NOMO-1 (cell line): Measurements from ENCODE around the gene CFAP20DC.

Experiments used
- DNase-seq, 2 experiments: peaks; one replicate each; lab custom pipeline; 2025; ENCODE audit not compliant: unreplicated experiment in 2 of 2; lab: John Stamatoyannopoulos, UW

CFAP20DC gene

DNA sequence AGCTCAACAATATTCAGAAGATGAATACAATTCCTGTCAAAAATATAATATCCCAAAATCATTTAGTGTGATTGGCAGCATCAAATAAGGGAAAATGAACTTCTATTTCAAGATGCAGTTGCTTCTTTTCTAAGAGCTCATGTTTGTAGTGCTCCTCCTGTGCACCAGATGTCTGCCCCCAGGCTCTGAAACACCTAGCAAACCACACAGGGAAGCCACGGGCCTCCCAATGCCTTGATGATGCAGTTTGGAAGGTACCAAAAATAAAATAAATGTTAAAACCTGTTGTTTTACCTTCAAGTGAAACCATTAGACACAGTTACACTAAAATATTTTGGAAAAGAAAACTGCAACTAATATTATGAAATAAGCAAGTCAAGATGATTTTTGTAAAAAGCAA lies 22.2 kb downstream of the CFAP20DC start:
- DNase-seq = no peak

DNA sequence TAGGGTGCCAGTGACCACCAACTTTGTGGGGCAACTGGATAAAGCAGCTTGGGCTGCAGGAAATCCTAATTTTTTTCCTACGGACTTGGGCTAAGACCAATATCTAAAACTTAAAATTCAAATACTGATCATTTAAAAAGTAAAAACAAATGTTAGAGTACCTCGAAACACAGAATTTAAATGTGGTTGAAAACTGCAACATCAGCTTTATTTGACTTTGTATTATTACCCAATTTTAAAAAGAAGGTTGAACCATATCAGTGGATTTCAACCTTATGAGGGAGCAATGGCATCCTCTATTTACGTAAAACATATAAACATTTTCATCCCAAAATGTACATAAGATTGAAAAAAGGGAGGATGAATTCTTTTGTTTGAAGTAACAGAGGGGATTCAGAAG lies 26.2 kb downstream of the CFAP20DC start:
- no peak for DNase-seq

DNA sequence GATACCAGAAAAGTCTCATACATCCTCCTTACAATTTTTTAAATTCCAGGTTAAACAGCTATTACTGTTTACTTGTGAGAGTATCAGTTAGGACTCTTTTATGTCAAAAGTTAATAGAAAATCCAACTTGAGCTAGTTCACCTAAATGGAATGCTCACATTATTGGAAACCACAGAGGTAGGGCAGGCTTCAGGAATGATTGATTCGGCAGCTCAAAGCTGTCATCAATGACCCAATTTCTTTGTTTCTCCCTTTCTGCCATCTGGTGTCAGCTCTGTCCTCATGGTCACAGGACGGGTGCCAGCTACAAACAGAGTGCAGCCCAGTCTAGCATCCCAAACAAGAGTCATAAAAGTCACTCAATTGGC lies 32.2 kb downstream of the CFAP20DC start:
- no peak for DNase-seq

DNA sequence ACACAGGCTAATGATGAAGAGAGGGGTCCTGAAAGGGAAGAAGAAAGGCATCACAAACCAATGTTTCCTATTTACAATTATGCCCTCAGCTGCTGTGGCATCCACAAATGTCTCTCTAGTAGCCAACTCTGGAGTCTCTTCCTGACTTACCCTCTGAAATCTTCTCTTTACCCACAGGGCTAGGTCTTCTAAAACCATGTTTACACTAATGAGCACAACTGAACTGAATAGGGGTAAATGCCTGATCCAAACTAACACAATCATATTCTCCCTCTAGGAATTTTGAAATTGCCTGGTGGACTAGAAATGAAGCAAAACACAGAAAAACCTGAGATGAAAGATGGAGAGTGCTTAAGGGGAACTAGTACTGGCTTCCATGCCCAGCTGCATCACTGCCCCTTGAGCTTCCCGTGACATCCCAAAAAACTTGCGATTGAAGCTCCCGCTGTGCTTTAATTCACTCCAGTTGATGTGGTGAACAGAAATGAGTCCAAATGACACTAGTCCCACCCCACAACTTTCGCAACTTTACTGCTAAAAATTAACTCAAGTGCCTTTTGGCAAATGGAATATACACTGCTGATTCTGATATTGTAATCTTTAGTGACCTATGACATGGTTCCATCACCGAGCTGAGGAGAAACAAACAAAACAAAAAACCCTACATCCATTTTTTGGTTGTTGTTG lies 32.8 kb downstream of the CFAP20DC start:
- no peak for DNase-seq

DNA sequence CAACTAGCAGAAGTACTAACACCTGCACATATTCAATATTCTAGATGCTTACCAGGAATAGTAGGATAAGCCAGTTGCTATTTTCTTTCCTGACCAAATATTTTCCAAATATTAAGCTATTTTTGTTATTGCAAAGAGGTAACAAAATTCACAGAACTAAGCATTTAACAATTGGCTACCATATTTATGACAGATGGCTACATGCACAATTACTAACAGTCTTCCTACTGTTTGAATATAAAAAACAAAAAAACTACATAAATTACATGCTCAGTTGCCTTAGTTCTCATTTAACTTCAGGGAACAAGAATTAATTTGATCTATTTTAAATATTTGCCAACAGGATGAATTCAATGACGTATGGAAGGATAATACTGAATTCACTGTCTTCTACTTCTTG lies 36.2 kb downstream of the CFAP20DC start:
- DNase-seq = no peak

DNA sequence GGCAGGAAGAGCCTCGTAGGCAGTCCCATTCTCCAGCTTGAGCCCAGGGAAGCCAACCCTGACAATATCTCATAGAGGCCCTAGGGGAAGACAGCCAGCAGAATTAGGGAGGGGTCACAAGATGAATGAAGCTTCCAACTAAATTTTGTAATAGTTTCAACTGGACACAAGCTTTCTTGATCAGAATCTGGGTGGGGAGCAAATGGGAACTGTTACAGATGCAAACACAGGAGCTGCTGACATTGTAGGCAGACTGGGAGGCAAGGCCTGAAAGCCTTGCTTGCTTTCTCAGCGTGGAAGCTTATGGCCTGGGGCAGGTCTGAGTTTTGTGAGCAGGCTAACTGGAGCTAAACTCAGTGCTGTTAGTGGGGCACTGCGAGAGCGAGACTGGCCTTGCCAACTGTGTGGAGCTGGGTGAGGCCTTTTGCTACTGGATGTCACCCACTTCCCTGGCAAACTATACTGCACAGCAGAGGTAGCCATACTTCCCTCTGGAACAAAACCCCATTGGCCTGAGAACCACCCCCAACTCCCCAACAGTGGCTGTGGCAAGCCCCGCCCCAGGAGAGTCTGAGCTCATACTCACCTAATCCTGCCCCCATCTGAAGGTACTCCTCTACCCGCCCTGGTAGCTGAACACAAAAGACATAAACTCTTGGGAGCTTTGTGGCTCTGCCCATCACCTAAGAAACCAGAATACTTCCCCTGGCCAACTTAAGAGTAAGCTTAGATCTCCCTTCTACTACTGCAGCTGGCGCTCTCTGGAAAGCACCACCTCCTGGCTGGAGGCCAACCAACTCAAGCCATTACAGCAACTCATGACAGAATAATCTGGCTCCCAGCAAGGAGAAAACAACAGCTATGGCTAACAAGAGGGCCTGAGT lies 42.9 kb downstream of the CFAP20DC start:
- DNase-seq = no peak

DNA sequence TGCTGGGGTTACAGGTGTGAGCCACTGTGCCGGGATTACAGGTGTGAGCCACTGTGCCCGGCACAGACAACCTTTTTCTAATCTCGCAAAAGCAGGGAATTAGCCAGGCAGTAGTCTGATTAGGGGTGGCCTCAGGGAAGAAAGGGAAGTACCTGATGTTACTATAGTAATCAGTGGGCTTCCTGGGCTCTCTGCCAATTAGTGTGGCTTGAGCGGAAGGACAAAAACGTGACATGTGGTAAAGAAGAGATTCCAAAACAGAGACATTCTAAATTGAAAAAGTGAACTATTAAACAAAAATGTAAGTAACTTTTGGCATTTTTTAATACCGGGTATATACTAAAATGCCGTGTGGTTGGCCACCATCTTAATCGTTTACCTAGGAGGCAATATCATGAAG lies 48.1 kb downstream of the CFAP20DC start:
- peak; percentile 1 to 2 for DNase-seq

DNA sequence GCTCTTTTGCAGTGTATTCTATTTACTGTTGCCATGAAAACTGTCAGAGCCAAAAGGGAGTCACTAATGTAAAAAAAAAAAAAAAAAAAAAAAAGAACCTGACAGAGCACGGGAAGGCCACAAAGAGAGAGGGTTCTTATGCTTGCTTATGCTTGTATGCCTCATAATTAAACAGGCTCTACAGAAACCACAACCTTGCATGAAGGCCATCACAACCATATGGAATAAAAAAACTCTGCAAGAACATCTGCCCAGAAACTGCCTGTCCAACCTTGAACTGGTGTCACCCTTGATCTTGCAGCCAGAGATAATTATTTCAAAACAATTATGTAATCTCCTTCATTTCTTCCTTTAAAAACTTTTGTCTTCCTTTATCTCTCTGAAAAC lies 50.1 kb downstream of the CFAP20DC start:
- DNase-seq = peak in 1 of 2 experiments; percentile 1

DNA sequence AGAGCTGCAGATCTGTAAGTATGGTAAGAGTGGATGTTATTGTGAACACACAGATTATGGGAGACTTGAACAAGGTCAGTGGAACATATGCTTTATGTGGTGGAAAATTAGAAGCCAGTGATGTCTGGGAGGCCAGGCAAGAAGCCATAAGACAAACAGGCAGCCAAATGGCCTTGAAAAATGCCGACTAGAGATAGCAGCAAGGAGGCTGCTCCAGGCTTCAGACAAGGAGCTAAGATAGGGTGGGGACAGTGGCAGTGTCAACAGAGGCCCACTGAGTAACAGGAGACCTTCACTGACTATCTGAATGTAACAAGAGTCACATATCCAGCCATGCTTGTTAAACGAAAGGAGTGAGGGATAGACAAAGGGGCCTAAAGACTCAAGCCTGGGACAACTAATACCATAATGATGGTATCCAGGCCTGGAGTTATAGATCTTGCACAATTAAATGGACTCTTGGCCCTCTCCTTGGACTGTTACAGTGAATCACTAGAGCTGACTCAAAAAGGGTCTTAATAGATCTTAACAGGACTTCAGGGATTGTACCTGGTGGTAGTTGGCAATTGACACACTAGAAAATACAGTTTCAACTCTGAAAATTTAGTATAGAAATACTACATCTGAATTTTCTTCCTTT lies 50.6 kb downstream of the CFAP20DC start:
- DNase-seq = no peak

DNA sequence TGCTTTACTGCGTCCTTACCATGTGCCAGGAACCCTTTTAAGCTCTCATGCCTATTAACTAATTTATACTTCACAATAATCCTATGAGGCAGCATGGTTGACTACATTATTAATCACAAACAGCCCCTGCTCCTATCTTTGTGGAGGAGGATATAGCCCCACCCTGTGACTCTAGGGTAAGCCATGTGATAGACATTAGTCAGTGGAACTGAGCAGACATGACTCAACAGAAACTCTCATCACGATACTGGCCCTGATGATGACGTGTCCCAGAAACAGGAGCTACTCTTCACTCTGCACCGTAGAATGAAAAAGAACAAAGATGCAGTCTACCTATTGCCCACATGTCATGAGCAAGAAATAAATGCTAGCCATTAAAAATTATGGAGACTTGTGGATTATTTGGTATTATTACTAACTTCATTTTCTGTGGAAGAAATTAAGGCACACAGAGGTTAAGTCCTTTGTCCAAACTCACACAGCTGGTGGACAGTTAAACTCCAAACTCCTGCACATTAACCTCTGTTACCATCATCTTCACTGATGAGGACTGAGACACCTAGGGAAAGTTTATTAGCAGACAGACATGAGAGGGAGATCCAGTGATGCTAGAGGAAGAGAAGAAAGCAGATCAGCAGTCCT lies 51.2 kb downstream of the CFAP20DC start:
- no peak for DNase-seq

DNA sequence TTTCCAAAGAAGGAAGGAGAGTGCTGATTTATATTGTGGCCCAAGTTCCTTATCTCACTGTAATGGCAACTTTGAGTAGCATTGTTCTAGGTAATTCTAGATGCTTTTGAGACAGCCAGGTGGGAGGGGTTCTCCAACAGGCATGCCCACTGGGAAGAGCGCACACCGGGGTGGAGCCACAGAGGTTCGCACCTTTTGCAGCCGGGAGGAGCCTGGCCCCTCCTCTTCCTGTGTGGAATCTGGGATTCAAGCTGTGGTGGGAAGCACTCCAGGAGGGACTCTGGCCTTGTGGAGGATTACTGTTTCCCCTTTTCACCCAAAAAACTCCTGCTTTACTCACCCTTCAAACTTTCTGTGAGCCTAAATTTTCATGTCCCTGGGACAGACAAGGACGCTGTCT lies 53.1 kb downstream of the CFAP20DC start:
- DNase-seq = no peak

DNA sequence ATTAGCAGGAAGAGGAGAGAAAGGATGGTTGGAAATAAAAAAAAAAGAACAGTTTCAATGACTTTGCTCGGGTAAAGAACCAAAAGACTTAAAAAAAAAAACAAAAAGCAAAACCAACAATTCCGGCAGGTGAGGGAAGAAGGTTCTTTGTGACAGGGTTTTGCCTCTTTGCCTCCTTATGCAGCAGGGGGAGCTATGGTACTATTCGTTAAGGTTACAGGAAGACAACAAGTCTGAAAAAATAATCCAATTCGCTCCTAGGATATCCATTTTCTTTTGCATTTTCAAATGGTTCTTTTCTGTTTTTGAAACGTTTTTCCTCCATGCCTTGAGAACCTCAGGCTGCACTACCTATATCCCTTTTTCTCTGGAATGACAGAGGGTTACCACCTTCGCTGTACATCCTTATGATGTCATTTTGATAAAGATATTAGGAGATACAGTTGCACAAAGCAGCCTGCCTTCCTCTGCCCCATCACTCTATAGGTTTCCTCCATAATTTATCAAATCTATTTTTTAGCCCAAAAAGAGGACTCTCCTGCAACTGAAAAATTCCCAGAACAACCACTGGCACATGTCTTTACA lies 55.0 kb downstream of the CFAP20DC start:
- peak; percentile 24 to 54 for DNase-seq

DNA sequence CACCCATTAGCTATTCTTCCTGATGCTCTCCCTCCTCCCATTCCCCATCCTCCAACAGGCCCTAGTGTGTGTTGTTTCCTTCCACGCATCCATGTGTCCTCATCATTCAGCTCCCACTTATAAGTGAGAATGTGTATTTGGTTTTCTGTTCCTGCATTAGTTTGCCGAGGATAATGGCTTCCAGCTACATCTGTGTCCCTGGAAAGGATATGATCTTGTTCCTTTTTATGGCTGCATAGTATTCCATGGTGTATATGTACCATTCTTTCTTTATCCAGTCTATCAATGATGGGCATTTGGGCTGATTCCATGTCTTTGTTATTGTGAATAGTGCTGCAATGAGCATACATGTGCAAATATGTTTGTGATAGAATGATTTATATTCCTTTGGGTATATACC lies 56.3 kb downstream of the CFAP20DC start:
- DNase-seq = no peak

DNA sequence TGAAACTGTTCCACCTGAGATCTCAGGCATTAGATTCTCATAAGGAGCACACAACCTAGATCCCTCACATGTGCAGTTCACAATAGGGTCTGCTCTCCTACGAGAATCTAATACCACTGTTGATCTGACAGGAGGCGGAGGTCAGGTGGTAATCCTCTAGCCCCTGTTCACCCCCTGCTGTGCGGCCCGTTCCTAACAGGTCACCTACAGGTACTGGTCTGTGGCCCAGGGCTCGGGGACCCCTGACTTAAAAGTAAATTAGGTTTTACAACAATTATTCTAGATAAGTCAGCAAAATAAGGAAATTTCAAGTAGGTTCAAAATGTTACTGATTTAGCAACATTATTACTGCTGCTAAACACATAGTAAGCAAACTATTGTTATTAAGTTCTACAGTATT lies 58.2 kb downstream of the CFAP20DC start:
- DNase-seq = no peak

DNA sequence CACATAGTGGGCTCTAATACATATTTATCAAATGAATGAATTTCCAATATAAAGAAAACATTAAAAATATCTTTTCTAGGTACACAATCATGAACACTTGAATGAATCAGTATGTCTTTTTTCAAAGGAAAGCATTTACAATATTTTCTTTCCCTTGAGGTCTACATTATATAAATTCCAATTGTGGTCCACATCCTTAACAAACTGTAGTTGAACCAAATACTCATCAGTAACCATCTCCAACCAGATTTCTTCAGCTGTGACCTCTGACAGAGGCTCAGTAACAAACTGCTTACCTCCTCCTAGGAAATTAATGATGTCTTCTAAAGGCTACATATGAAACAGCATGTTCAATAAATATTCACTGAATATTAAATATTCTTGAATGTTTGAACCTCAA lies 58.8 kb downstream of the CFAP20DC start:
- no peak for DNase-seq

DNA sequence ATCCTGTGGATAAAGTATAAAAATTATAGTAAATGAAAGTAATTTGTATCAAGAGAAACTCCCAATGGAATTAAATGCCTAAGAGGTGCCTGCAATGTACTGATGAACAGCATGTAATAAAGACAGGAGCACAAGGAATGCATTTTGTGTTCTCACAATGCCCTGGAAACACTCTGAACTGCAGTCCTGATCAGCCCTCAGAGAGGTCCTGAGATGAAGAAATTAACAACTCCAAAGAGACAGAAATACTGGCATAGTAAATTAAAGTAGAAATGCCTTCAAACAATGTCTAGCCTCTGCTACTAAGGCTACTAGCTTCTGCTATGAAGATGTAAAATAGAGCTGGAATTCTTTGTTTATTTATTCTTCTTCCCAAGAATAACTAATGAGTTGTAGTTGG lies 59.9 kb downstream of the CFAP20DC start:
- DNase-seq = no peak

DNA sequence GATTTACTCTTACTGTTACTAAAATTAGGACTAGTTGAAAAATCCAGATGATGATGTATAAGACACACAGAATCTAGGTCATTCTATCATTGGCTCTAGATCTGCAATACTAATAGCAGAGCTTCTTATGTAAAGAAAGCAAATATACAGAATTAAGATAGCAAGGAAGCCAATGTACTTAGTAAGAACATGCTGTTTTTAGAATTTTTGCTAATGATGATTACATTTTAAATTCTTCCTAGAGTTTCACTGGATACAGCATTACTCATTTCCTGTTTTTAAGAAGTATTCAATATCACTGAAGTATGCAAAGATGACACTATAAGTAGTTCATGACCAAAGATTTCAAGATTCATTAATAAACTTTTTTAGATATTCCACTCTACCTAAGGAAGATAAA lies 60.7 kb downstream of the CFAP20DC start:
- no peak for DNase-seq

DNA sequence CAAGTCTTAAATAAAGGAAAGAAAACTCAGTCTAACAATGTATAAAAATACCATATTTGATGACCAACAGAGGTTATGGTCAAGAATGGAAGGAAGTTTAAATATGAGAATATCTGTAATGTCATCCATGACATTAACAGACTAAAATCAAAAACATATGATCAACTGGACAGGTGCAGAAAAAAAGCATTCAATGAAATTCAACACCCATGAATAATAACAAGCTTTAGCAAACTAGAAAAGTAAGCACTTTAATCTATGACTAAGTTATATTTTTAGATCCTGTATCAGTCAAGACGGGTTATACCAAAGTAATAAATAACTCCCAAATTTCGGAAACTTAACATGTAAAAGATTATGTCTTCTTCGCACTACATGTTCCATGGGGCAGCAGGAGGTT lies 61.8 kb downstream of the CFAP20DC start:
- DNase-seq = no peak

DNA sequence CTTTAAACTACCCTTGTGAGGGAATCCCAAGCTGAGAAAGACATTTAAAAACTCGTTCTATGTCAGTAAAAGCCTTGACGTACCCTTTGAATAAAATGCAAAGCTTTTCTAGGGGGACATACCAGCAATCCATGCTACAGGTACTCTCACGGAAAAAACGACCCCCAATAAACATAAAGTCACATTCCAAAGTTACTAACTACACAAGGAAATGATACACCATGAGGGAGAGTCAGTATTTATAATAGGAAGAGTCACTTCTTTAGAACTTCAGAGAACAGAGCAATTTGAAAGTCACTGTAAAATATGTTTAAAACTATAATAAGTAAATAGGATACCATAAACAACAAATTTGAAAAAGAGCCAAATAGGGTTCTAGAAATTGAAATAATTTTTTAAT lies 63.2 kb downstream of the CFAP20DC start:
- DNase-seq = no peak

DNA sequence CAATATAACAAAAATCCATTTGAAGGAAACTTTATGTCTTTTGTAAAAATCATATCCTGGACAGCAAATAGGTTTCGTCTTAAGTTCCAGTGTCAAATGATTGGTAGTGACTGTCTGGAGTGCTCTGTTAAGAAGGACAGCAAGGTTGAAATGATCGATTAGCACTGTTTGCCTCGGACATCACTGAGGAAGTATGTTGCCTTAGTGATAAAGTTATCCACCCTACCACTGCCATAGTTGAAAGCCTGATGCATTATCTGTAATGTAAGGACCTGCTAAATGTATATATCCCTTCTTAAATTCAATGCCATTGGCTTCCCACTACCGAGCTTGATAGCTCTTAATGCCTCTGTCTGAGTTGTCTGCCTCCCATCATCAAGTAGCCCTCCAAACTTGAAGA lies 70.0 kb downstream of the CFAP20DC start:
- no peak for DNase-seq

DNA sequence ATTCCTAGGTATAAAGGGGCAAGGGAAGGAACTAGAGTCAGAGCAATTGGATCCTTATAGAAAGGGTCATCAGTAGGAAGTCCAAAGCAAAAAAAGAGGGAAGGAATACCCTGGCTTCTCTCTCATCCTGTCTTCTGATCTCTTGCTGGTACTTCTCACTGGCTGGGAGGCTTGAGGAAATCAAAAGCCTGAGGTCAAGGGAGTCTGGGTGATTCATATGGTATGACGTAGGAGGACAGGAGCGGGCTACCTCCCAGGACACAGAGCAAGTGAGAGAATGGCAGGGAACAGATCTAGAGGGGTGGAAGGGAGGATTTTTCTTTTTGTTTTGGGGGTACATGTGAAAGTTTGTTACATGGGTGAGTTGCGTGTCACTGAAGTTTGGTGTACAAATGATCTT lies 76.0 kb downstream of the CFAP20DC start:
- no peak for DNase-seq
